Hepatocyte (in vitro differentiated cells): ENCODE results near the gene F7.

Experiments used
- CTCF ChIP-seq: fragments of 200-600 bp; sonication (generic); IDR thresholded peaks from 2 replicates; pipeline ENCODE4 v1.5.1; 2016; ENCODE audit warnings: antibody characterized with exemption, mild to moderate bottlenecking; ENCODE audit not compliant: poor library complexity
- EZH2 ChIP-seq: fragments of 200-600 bp; sonication (generic); IDR thresholded peaks from 2 replicates; pipeline ENCODE4 v1.6.1; 2016; ENCODE audit warnings: antibody characterized with exemption, mild to moderate bottlenecking, borderline replicate concordance

- TF ChIP-seq CTCF, result no peak
- TF ChIP-seq EZH2, result no peak
These were observed 7.3 kb upstream of the F7 start for GRCh38 chr13:113098162-113098732.
